ENCODE data around the gene COMMD7. TPM values are rescaled to one million over a fixed set of nuclear protein-coding genes. Genes with fewer than 3 reads are reported as not detected.

Gene COMMD7
- total RNA-seq, 1 donor from 2014 or later = 73.7 TPM

GRCh38 chr20:32761417-32761830, 18.2 kb upstream of the COMMD7 start:
- Mint-ChIP-seq H3K36me3 (ENCODE audit: low read depth, unreplicated experiment) (peaks cover 6% of the 10 kb centered on the region), H3K27me3 (ENCODE audit: unreplicated experiment) (peaks cover 10% of the 10 kb centered on the region), H3K27ac (ENCODE audit: unreplicated experiment) (peak overlapping the region; percentile 82), H3K4me3 (ENCODE audit: unreplicated experiment) (peak overlapping the region; percentile 90), H3K9me3 (ENCODE audit: unreplicated experiment) (no peaks in the 10 kb centered on the region), H3K4me1 (ENCODE audit: unreplicated experiment) (peaks cover 26% of the 10 kb centered on the region)
- TF ChIP-seq, protein P1, sequence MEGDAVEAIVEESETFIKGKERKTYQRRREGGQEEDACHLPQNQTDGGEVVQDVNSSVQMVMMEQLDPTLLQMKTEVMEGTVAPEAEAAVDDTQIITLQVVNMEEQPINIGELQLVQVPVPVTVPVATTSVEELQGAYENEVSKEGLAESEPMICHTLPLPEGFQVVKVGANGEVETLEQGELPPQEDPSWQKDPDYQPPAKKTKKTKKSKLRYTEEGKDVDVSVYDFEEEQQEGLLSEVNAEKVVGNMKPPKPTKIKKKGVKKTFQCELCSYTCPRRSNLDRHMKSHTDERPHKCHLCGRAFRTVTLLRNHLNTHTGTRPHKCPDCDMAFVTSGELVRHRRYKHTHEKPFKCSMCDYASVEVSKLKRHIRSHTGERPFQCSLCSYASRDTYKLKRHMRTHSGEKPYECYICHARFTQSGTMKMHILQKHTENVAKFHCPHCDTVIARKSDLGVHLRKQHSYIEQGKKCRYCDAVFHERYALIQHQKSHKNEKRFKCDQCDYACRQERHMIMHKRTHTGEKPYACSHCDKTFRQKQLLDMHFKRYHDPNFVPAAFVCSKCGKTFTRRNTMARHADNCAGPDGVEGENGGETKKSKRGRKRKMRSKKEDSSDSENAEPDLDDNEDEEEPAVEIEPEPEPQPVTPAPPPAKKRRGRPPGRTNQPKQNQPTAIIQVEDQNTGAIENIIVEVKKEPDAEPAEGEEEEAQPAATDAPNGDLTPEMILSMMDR (IDR thresholded peaks at IDR 0.05; ENCODE audit: unreplicated experiment) = no peak
- DNase-seq (ENCODE audit: low spot score) = no peak

GRCh38 chr20:32756156-32756555, 12.9 kb upstream of the COMMD7 start:
- no peak for DNase-seq (ENCODE audit: low spot score)
- H3K27ac Mint-ChIP-seq (ENCODE audit: unreplicated experiment) = no peak overlapping the region
- H3K4me3 Mint-ChIP-seq (ENCODE audit: unreplicated experiment) = no peak overlapping the region
- H3K36me3 Mint-ChIP-seq (ENCODE audit: low read depth, unreplicated experiment) = peaks cover 3% of the 10 kb centered on the region
- H3K4me1 Mint-ChIP-seq (ENCODE audit: unreplicated experiment) = peaks cover 13% of the 10 kb centered on the region
- TF ChIP-seq, protein P1 (IDR thresholded peaks at IDR 0.05; ENCODE audit: unreplicated experiment) = no peak
- H3K27me3 Mint-ChIP-seq (ENCODE audit: unreplicated experiment) = peaks cover 5% of the 10 kb centered on the region
- H3K9me3 Mint-ChIP-seq (ENCODE audit: unreplicated experiment) = no peaks in the 10 kb centered on the region

- Mint-ChIP-seq H3K27ac (ENCODE audit: unreplicated experiment) (no peak overlapping the region), H3K4me3 (ENCODE audit: unreplicated experiment) (no peak overlapping the region), H3K4me1 (ENCODE audit: unreplicated experiment) (peaks cover 20% of the 10 kb centered on the region)
These were observed 10.5 kb upstream of the COMMD7 start for GRCh38 chr20:32753731-32754130.

GRCh38 chr20:32752458-32753250, 9.4 kb upstream of the COMMD7 start:
- Mint-ChIP-seq H3K4me1 (ENCODE audit: unreplicated experiment) (peaks cover 20% of the 10 kb centered on the region), H3K9me3 (ENCODE audit: unreplicated experiment) (no peaks in the 10 kb centered on the region)

More at GRCh38 chr20:32753731-32754130, 10.5 kb upstream of the COMMD7 start:
- H3K36me3 Mint-ChIP-seq (ENCODE audit: low read depth, unreplicated experiment) = no peaks in the 10 kb centered on the region
- DNase-seq (ENCODE audit: low spot score) = no peak
- TF ChIP-seq, protein P1 (IDR thresholded peaks at IDR 0.05; ENCODE audit: unreplicated experiment) = no peak
- H3K27me3 Mint-ChIP-seq (ENCODE audit: unreplicated experiment) = peaks cover 5% of the 10 kb centered on the region
- H3K9me3 Mint-ChIP-seq (ENCODE audit: unreplicated experiment) = no peaks in the 10 kb centered on the region

More at GRCh38 chr20:32752458-32753250, 9.4 kb upstream of the COMMD7 start:
- TF ChIP-seq, protein P1 (IDR thresholded peaks at IDR 0.05; ENCODE audit: unreplicated experiment) = no peak
- Mint-ChIP-seq H3K4me3 (ENCODE audit: unreplicated experiment) (no peak overlapping the region), H3K27me3 (ENCODE audit: unreplicated experiment) (peaks cover 5% of the 10 kb centered on the region), H3K36me3 (ENCODE audit: low read depth, unreplicated experiment) (no peaks in the 10 kb centered on the region), H3K27ac (ENCODE audit: unreplicated experiment) (peak overlapping the region; percentile 13)
- no peak for DNase-seq (ENCODE audit: low spot score)
